ENCODE data around the gene SLC2A1.

The SLC2A1 gene

GRCh38 chr1:42935313-42935895, 23.3 kb downstream of the SLC2A1 start:
- peak overlapping the region; percentile 17 for H3K4me3 ChIP-seq (ENCODE audit: low read length)
- DNase-seq (ENCODE audit: low read depth), result no peak
- no peak for TF ChIP-seq CTCF (conservative IDR thresholded peaks at IDR 0.05; ENCODE audit: low read depth, low read length)

DNA sequence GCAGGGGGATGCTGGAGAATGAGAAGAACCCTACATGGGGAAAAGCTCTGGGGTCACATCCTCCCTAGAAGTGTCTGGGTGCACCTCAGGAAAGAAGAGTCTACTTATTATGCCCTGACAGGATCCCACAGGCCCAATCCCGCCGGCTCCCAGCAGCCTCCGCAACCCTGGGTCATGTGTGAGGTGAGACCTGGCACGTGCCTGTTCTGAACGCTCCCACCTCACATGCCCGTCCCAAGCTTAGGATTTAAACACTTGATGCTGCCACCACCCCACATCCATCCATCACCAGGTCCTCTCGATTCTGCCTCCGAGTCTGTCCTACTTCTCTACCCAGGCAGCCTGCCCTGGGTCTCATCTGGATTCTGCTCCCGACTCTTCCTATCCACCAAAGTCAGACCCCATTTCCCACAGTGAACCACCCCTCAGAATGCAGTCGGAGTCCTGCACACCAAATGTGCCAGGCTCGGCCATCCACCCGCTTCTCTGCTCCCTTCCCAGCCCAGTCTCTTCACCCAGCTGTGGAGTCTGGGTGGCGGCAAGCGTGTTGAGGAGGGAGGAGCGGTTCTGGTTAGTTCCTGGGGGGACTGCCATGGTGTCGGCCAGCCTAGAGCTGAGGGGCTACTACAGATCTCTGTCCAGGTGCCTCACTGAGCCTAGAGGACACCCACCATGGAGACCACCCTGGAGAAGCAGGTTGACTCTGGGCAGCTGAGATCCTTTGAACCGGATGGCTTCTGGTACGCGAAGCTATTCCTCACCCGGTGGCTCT, 23.9 kb downstream of the SLC2A1 start:
- no peak for TF ChIP-seq CTCF (conservative IDR thresholded peaks at IDR 0.05; ENCODE audit: low read depth, low read length)
- peak overlapping the region; percentile 17 for H3K4me3 ChIP-seq (ENCODE audit: low read length)
- no peak for DNase-seq (ENCODE audit: low read depth)

GRCh38 chr1:42933610-42934491, 24.8 kb downstream of the SLC2A1 start:
- no peak for DNase-seq (ENCODE audit: low read depth)
- H3K4me3 ChIP-seq (ENCODE audit: low read length), result peak overlapping the region; percentile 20
- TF ChIP-seq CTCF (conservative IDR thresholded peaks at IDR 0.05; ENCODE audit: low read depth, low read length), result no peak

- DNase-seq (ENCODE audit: low read depth), result no peak
- peak overlapping the region; percentile 8 for H3K4me3 ChIP-seq (ENCODE audit: low read length)
- TF ChIP-seq CTCF (conservative IDR thresholded peaks at IDR 0.05; ENCODE audit: low read depth, low read length), result no peak
Measured at GRCh38 chr1:42933060-42933586, 25.5 kb downstream of the SLC2A1 start.

GRCh38 chr1:42932442-42932941, 26.2 kb downstream of the SLC2A1 start:
- peak overlapping the region; percentile 23 for H3K4me3 ChIP-seq (ENCODE audit: low read length)

More at GRCh38 chr1:42932442-42932941, 26.2 kb downstream of the SLC2A1 start:
- TF ChIP-seq CTCF (conservative IDR thresholded peaks at IDR 0.05; ENCODE audit: low read depth, low read length), result no peak
- no peak for DNase-seq (ENCODE audit: low read depth)
